A673 (cell line): ENCODE data around the gene GCN1.

Source experiments
- EZH2 ChIP-seq: fragments of 200-600 bp; sonication (generic); IDR thresholded peaks from 2 replicates; pipeline ENCODE4 v1.6.1; 2017; ENCODE audit warnings: borderline replicate concordance, low read depth, mild to moderate bottlenecking, mixed read lengths, antibody characterized with exemption, low read length; ENCODE audit not compliant: poor library complexity, severe bottlenecking
- TF ChIP-seq, protein P1 (sequence below): fragments of 300-800, 200-600 bp; sonication (generic); conservative IDR thresholded peaks from 2 replicates; pipeline ENCODE4 v1.5.1; 2017; ENCODE audit warnings: low read depth, mild to moderate bottlenecking, antibody characterized with exemption, low read length, moderate library complexity, mixed read lengths

DNA sequence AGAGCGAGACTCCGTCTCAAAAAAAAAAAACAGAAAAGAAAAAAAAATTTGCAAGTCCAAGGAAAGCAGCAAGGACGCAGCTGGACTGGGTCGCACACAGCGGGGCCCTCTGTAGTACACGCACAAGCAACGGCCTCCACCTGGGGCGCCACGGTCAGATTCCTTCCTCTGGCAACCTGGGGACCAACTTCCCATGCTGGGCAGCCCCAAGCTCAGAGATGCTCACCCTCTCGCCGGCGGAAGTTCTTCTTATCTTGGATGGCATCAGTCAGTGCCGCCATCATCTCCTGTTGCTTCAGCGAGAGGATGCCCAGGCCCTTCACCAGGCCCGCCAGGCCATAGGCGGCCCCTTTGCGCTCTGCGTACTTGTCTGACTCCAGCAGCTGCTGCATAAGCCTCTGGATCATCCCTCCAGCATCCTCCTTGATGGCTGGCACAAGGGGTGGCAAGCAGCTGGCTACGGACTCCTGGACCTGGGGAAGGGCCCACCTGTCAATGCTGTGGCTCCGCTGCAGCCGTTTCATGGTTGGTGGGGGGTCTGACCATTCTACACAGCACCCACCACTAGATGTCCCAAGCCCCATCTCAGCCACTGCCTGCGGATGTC is 43.5 kb downstream of the GCN1 start:
- TF ChIP-seq EZH2, result no peak
- TF ChIP-seq, protein P1, sequence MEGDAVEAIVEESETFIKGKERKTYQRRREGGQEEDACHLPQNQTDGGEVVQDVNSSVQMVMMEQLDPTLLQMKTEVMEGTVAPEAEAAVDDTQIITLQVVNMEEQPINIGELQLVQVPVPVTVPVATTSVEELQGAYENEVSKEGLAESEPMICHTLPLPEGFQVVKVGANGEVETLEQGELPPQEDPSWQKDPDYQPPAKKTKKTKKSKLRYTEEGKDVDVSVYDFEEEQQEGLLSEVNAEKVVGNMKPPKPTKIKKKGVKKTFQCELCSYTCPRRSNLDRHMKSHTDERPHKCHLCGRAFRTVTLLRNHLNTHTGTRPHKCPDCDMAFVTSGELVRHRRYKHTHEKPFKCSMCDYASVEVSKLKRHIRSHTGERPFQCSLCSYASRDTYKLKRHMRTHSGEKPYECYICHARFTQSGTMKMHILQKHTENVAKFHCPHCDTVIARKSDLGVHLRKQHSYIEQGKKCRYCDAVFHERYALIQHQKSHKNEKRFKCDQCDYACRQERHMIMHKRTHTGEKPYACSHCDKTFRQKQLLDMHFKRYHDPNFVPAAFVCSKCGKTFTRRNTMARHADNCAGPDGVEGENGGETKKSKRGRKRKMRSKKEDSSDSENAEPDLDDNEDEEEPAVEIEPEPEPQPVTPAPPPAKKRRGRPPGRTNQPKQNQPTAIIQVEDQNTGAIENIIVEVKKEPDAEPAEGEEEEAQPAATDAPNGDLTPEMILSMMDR, result no peak
